K562 treated with DMSO at 1 percent for 48 hours (cell line): ENCODE data around the gene RSU1. TPM values are rescaled to one million over a fixed set of nuclear protein-coding genes. Genes with fewer than 3 reads are reported as not detected.

ENCODE experiments used
- total RNA-seq: library from RNA; unstranded; fragments of 300-600 nt; gene quantifications from 2 replicates; pipeline ENCODE4 v1.2.3, GENCODE V29; 2022; ENCODE audit warnings: low replicate concordance; ENCODE audit errors: extremely low read depth

The RSU1 gene
- total RNA-seq = not detected in 2 replicates

GRCh38 chr10:16817125-16818019 lies at the start of gene RSU1:
RSU1 (minus strand) TSS chr10:16817424; CDS start chr10:16817081, 343 bp downstream.

